A549 (cell line): ENCODE results near the gene NPIPA8. TPM values are rescaled to one million over a fixed set of nuclear protein-coding genes. Genes with fewer than 3 reads are reported as not detected.
A peak's percentile ranks its signal among the peaks of the same experiment; 100 is the strongest.
"Not testable (repeated sequence)": the region's sequence is repeated elsewhere in the genome, so short reads cannot be mapped to it uniquely, and the experiment has no call there.

Experiments
- ATAC-seq, 2 experiments: fragments of 200-7000 bp in 1 of 2; fragments of >200 bp in 1 of 2; cut with Nextera tagmentation in 1 of 2; cut with Tn5 transposase in 1 of 2; 3 replicates each; pipeline versions ENCODE4 v1.8.0 to v1.9.1; 2018 to 2020; ENCODE audit warnings: mild to moderate bottlenecking in 1 of 2, moderate library complexity in 1 of 2
- CTCF ChIA-PET: fragments of 300-600 bp; sonication (Branson Sonifier 250); formaldehyde crosslinking; extraction: SDS; loops from one replicate; lab custom pipeline; 2021; ENCODE audit warnings: antibody characterized with exemption, inconsistent platforms; lab: Yijun Ruan, JAX
- POLR2A ChIA-PET: fragments of 350-600 bp; formaldehyde crosslinking; extraction: SDS; loops from one replicate; lab custom pipeline; 2021; ENCODE audit warnings: antibody characterized with exemption, inconsistent platforms; lab: Yijun Ruan, JAX
- DNase-seq, 2 experiments: peaks; one replicate each; pipeline versions ENCODE4 v3.0.0 to v3.0.0-alpha.2; 2011 to 2016; ENCODE audit warnings: low read depth in 1 of 2, low spot score in 1 of 2
- FAIRE-seq: peaks from 2 replicates; lab custom pipeline; 2011; peaks lifted over from hg19 to GRCh38; lab: Jason Lieb, UNC
- H3K27ac ChIP-seq, 2 experiments: fragments of >200 bp; sonication (Bioruptor Twin); formaldehyde crosslinking; 3 replicates each; pipeline ENCODE4 v1.5.1; 2016 to 2017
- H3K4me1 ChIP-seq: fragments of >200 bp; sonication (Bioruptor Twin); formaldehyde crosslinking; 3 replicates; pipeline ENCODE4 v1.6.1; 2016
- H3K4me2 ChIP-seq: fragments of >200 bp; sonication (Bioruptor Twin); formaldehyde crosslinking; 3 replicates; pipeline ENCODE4 v1.6.1; 2016
- H3K4me3 ChIP-seq: fragments of >200 bp; sonication (Bioruptor Twin); formaldehyde crosslinking; 3 replicates; pipeline ENCODE4 v1.5.1; 2016
- H3K9me3 ChIP-seq: fragments of >200 bp; sonication (Bioruptor Twin); formaldehyde crosslinking; 3 replicates; pipeline ENCODE4 v1.6.1; 2016
- WGBS: methylation state at CpG from one replicate; pipeline ENCODE4 v1.1.6; 2017; ENCODE audit errors: missing lambda C conversion rate; 5-methylcytosine and 5-hydroxymethylcytosine counted together
- polyA minus RNA-seq: library from RNA; depleted of rRNA, polyadenylated mRNA; stranded (reverse); fragments of >200 nt; gene quantifications from 2 replicates; pipeline ENCODE4 v1.2.3, GENCODE V29; 2011; rRNA and poly(A)+ RNA removed
- polyA plus RNA-seq, 4 experiments: library from polyadenylated mRNA; depleted of rRNA in 3 of 4; stranded (reverse); fragments of >200 nt; fragmentation: RNase III in 1 of 4; extraction: RNeasy Plus Mini Kit Qiagen cat#74134 plus additional on column Dnase treatment in 1 of 4; gene quantifications; 2 replicates in 3 of 4; 3 replicates in 1 of 4; pipeline ENCODE4 v1.2.3, GENCODE V29; 2011 to 2017

NPIPA8 gene
- polyA plus RNA-seq (2011; rRNA removed) = 2.0 TPM in 2 replicates
- 2.5 and 3.1 TPM in 2 replicates for polyA plus RNA-seq (2012; cell fraction: cytosol; rRNA removed)
- 4.5 and 5.9 TPM in 2 replicates for polyA plus RNA-seq (2012; cell fraction: nucleus; rRNA removed)
- 1.9 to 2.4 TPM (median 2.0 TPM) in 3 replicates for polyA plus RNA-seq (2017; fragmentation: RNase III; extraction: RNeasy Plus Mini Kit Qiagen cat#74134 plus additional on column Dnase treatment)
- polyA minus RNA-seq = 0.33 and 0.63 TPM in 2 replicates

DNA sequence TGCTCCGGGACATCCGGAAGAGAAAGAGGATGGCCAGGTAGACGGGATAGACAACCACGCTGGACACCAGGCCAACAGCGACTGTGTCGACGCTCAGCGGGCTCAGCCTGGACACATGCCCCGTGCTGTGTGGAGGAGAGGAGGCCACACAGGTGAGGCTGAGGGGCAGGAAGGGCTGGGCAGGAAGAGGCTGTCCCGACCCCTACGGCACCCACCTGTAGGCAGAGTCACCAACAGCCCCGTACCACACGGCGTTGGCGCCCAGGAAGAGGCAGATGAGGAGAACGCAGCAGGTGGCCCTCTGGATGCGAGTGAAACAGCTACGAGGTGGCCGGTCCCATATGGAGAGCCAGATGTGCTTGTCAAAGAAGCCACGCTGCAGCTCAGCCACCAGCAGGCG, at the start of gene NPIPA8:
NPIPA8 (minus strand) TSS at position 101 of the 400 bp plus-strand sequence. CDS start 4,074 bp downstream, outside the sequence.
- ATAC-seq, FAIRE-seq, CTCF ChIA-PET: not testable (repeated sequence)

DNA sequence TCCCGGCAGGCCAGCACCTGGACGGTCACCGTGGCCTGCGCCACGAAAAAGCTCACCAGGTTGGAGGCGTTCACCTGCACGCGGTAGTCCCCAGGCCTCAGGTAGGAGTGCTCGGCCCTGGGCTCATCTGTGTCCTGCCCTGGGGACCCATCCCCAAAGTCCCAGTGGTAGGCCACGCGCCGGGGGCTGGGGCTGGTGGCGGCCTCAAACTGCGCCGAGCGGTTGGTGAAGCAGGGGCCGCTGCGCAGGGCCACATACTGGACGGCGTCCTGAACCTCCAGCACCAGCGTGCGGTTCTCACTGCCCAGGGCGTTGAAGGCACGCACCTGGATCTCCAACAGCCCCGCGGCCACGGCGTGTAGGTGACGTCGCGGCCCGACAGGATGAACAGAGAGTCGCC, 48.7 kb upstream of the NPIPA8 start:
- POLR2A ChIA-PET, FAIRE-seq: not testable (repeated sequence)

More for the DNA sequence above, at the start of gene NPIPA8:
- H3K4me3 ChIP-seq, H3K4me2 ChIP-seq, H3K27ac ChIP-seq, POLR2A ChIA-PET, H3K4me1 ChIP-seq, H3K9me3 ChIP-seq, DNase-seq: not testable (repeated sequence)
- no CpG with 5 or more reads among the region's 21 CpGs for WGBS

DNA sequence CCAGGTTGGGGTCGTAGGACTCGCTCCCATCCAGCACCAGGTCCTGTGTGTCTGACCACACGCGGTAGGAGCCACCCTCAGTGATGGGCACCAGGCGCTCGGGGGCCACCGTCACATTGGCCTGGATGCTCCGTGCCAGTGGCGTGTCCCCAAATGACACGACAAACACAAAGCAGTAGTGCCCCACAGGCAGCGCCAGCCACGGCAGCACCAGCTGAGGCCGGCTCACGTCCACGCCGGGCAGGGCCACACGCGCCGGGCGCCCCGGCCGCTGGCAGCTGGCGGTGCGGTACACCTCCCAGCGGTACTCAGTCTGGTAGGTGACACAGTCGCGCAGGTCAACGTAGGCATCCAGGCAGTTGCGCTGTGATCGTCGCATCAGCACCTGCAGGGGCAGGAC, 48.3 kb upstream of the NPIPA8 start:
- peak in 1 of 2 experiments; percentile 37; a peak in 1 of 6 replicates for ATAC-seq
- H3K9me3 ChIP-seq, CTCF ChIA-PET, H3K4me1 ChIP-seq, H3K4me2 ChIP-seq, H3K4me3 ChIP-seq, FAIRE-seq, H3K27ac ChIP-seq, POLR2A ChIA-PET, DNase-seq: not testable (repeated sequence)
- no CpG with 5 or more reads among the region's 31 CpGs for WGBS

More for the DNA sequence above, 48.7 kb upstream of the NPIPA8 start:
- H3K4me2 ChIP-seq, DNase-seq, H3K4me3 ChIP-seq, ATAC-seq, CTCF ChIA-PET, H3K27ac ChIP-seq, H3K4me1 ChIP-seq, H3K9me3 ChIP-seq: not testable (repeated sequence)
- WGBS = no CpG with 5 or more reads among the region's 33 CpGs

DNA sequence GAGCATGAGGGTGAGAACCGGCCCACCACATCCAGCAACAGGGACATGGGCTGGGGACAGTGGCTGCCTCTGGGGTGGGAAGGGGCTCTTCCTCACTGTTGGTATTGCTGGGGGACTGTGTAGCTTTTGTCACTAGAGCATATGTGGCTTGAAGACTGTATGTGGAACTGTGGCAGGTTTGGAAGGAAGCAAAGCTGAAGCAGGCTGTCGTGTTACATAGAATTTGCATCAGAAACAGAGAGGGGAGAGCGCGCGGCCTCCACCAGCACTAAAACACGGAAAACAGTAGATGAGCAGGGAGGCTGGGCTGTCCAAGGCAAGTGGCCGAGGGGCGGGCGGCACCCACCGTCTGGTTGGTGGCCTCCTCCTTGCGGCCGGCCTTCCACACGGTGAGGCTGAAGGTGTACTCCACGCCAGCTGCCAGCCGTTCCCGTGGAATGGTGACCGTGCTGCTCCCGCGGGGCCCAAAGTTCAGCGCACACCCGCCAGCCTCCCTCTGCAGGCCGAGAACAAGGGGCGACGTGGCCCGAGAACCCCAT, 47.6 kb upstream of the NPIPA8 start:
- peak; percentile 54 to 62 for ATAC-seq
- 91% methylated on average over 7 of the region's 25 CpGs for WGBS
- H3K4me2 ChIP-seq, FAIRE-seq, H3K4me3 ChIP-seq, POLR2A ChIA-PET, H3K4me1 ChIP-seq, CTCF ChIA-PET, H3K9me3 ChIP-seq, H3K27ac ChIP-seq, DNase-seq: not testable (repeated sequence)

DNA sequence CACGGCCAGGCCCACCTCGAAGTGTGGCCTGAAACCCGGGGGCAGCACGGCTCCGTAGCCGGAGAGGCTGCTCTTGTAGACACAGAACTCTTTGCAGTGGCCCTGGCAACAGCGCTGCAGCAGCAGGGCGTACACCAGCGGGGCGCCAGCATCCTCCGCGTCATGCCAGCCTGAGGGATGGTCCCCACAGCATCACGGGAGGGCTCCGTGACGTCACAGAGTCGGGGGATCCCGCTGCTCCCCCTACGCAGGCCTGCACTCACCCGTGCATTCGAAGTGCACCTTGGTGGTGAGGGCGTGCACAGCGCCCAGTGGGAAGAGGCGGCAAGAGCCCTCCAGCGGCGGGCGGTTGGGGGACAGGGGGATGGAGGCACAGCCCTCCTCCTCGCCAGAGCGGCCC, 46.2 kb upstream of the NPIPA8 start:
- H3K9me3 ChIP-seq, DNase-seq, FAIRE-seq, H3K27ac ChIP-seq, H3K4me2 ChIP-seq, POLR2A ChIA-PET, CTCF ChIA-PET, H3K4me3 ChIP-seq, ATAC-seq, H3K4me1 ChIP-seq: not testable (repeated sequence)
- WGBS = no CpG with 5 or more reads among the region's 28 CpGs

DNA sequence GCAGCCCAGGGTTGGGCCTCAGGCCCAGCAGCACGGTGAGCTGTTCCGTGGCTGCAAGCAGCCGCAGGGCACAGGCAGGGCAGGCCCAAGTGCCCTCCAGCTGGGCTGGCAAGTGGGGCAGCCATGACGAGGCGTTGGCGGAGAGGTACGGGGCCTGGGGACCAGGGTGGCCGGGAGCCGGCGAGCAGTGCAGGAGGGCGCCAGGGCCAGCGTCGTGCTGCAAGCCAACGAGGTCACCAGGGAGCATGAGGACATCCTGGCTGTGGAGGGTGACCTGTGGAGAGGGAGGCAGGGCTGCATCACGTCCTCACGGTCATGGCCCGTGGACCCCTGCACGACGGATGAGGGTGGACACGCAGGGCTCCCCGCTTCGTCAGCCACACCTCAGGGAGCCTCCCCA, 11.2 kb upstream of the NPIPA8 start:
- POLR2A ChIA-PET, H3K27ac ChIP-seq, H3K9me3 ChIP-seq, ATAC-seq, DNase-seq, H3K4me3 ChIP-seq, CTCF ChIA-PET, FAIRE-seq, H3K4me2 ChIP-seq, H3K4me1 ChIP-seq: not testable (repeated sequence)
- no CpG with 5 or more reads among the region's 22 CpGs for WGBS

DNA sequence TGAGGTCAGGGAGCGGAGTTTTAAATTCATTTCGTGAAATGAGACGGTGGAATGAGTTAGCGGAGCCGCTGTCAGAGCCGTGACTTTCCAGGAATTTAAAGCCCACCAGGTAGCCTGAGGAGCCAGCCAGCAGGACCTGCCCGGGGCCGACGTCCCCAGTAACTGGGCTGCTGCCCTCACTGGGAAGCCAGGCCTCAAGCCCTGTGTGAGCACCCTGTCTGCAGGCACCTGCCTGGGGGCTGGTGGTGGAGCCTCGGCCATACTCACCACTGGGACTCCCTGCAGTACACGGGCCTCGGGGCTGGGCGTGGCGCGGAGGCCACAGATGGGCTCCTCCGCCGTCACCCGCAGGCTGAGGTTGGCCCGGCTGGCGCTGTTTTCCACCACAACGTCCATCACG, 10.5 kb upstream of the NPIPA8 start:
- H3K27ac ChIP-seq, H3K4me2 ChIP-seq, ATAC-seq, CTCF ChIA-PET, DNase-seq, H3K4me3 ChIP-seq, FAIRE-seq, POLR2A ChIA-PET, H3K9me3 ChIP-seq, H3K4me1 ChIP-seq: not testable (repeated sequence)
- no CpG with 5 or more reads among the region's 22 CpGs for WGBS

DNA sequence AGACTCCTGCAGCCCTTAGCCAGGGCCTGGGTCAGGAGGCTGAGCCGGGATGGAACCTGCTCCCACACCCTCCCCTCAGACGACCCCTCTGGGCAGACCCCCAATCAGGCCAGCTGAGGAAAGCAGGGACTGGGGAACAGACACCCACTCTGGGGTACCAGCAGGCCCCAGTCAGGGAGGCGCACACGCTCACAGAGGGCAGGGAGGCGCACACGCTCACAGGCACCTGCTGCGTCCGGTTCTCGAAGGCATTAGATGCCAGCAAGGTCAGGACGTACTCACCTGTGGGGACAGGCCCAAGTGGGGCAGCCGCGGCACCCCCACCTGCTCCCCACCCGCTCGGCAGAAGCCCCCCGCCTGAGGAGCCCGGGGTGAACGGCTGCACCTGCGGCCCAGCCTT, 8.1 kb upstream of the NPIPA8 start:
- CTCF ChIA-PET, H3K4me3 ChIP-seq, H3K4me2 ChIP-seq, POLR2A ChIA-PET, DNase-seq, FAIRE-seq, H3K9me3 ChIP-seq, H3K27ac ChIP-seq, H3K4me1 ChIP-seq: not testable (repeated sequence)
- ATAC-seq = peak in 1 of 2 experiments; percentile 66; a peak in 1 of 6 replicates
- no CpG with 5 or more reads among the region's 18 CpGs for WGBS

DNA sequence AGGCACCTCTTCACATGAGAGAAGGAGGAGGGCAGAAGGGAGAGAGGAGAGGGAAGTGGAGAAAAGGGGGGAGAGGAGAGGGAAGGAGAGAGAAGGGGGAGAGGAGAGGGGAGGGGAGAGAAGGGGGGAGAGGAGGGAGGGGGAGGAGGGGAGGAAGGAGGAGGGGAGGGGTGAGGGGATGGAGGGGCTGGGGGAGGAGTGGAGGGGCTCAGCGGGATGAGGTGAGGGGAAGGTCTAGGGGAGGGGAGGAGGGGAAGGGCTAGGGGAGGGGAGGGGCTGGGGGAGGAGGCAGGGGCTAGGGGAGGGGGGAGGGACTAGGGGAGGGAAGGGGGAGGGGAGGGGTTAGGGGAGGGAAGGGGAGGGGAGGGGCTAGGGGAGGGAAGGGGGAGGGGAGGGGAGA, 5.5 kb upstream of the NPIPA8 start:
- H3K4me1 ChIP-seq, H3K4me2 ChIP-seq, H3K4me3 ChIP-seq, H3K9me3 ChIP-seq, POLR2A ChIA-PET, FAIRE-seq, CTCF ChIA-PET, H3K27ac ChIP-seq, DNase-seq: not testable (repeated sequence)
- peak in 1 of 2 experiments; percentile 83; a peak in 3 of 6 replicates for ATAC-seq
- no CpG with 5 or more reads among the region's 1 CpG for WGBS

DNA sequence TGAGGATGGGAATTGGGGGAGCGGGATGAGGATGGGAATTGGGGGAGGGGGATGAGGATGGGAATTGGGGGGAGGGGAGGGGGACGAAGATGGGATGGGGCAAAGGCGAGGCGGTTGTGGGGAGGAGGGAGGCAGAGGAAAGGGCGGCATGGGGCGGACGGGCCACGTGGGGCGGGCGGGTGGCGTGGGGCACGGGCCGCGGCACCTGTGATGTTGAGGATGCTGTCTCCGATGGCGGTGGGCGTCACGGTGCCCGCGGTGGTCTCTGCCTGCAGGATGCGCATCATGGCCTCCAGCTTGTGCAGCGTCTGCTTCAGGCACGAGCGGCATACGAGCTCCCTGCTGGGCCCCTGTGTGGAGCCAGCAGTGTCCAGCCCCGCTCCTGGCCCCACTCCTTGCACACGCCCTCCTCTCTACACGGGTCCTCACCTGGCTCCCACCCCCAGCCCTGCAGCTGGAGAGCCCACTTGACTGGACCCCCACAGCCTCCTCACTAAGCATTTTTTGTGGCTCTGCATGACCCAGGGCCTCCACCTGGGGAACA, 5.0 kb upstream of the NPIPA8 start:
- H3K27ac ChIP-seq, H3K4me3 ChIP-seq, DNase-seq, H3K4me1 ChIP-seq, POLR2A ChIA-PET, H3K9me3 ChIP-seq, H3K4me2 ChIP-seq, FAIRE-seq, CTCF ChIA-PET: not testable (repeated sequence)
- peak; percentile 60 to 91 for ATAC-seq
- no CpG with 5 or more reads among the region's 28 CpGs for WGBS

DNA sequence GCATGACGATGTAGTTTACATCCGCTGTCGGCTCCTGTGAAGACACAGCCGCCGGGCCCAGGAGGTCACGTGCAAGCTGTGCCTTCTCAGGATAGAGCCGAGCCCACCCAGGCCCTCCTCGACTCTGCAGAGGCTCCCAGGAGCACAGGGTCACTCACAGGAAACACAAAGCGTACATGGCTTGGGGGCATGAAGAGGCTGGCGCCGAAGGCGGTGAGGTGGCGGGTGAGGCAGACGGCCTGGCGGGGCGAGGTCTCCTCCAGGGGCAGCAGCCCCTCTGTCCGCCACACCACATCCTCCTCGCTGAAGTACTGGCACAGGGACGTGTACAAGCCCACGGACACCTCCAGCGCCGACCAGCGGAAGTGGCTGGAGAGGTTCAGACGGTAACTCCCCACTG, 2.7 kb upstream of the NPIPA8 start:
- H3K4me2 ChIP-seq, H3K4me3 ChIP-seq, H3K9me3 ChIP-seq, CTCF ChIA-PET, H3K4me1 ChIP-seq, FAIRE-seq, H3K27ac ChIP-seq, POLR2A ChIA-PET, DNase-seq, ATAC-seq: not testable (repeated sequence)
- no CpG with 5 or more reads among the region's 24 CpGs for WGBS
